ENCODE results near the gene SLK. TPM values are rescaled to one million over a fixed set of nuclear protein-coding genes. Genes with fewer than 3 reads are reported as not detected.

The SLK gene
- total RNA-seq, 1 donor from 2014 or later: 36.1 TPM

GRCh38 chr10:104013489-104013888, 46.5 kb downstream of the SLK start:
- DNase-seq: no peak
- H3K9me3 ChIP-seq (replicated peaks): no peaks in the 10 kb centered on the region
- no peak overlapping the region for H3K27ac ChIP-seq (replicated peaks)
- H3K4me1 ChIP-seq: no peaks in the 10 kb centered on the region
- H3K4me3 ChIP-seq: no peak overlapping the region
- intact Hi-C loops (cut with micrococcal nuclease): no loop called here
- H3K36me3 ChIP-seq: peaks cover 46% of the 10 kb centered on the region
- no peaks in the 10 kb centered on the region for H3K27me3 ChIP-seq (ENCODE audit: low read depth)
- no peak for TF ChIP-seq CTCF (IDR thresholded peaks at IDR 0.05; ENCODE audit: borderline replicate concordance)

DNA sequence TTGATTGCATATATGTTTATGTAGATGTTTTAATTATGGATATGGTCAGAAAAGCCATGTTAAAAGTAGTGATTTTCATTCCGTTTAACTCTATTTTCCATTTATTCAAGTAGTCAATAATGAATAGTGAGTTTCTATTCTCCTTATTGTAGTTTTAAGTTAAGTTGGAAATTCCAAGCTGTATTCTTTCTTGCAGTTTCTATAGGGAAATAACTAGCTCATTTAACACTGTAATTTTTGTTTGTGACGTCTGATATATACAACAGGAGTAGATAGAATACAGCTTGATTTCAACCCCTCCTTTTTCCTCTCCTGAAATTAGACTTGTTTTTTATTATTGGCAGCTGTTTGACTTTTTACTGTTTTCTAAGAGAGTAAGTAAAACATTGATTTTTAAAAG, 47.2 kb downstream of the SLK start:
- intact Hi-C loops (cut with micrococcal nuclease): no loop called here
- Histone ChIP-seq H3K9me3 (replicated peaks) (no peaks in the 10 kb centered on the region), H3K4me3 (no peak overlapping the region), H3K27me3 (ENCODE audit: low read depth) (no peaks in the 10 kb centered on the region), H3K4me1 (no peaks in the 10 kb centered on the region), H3K27ac (replicated peaks) (no peak overlapping the region), H3K36me3 (peaks cover 46% of the 10 kb centered on the region)
- no peak for TF ChIP-seq CTCF (IDR thresholded peaks at IDR 0.05; ENCODE audit: borderline replicate concordance)
- DNase-seq: no peak

DNA sequence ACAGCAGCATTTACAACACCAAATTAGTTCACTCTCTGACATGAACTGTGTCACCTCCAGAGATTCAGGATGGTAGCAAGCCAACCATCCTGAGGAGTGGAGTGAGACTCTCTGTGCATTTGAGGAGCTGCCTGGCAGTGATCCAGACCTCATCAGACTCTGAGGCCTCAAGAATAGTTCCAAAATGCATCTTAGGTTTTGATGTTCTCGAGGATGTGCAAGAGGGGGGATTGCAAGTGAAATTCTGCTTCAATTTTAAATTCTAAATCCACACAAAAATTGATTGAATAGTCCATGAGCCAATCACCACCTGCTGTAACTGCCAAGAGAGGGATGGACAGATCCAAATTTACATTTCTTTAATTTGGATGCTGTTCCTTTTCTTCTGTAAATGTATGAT, 49.7 kb downstream of the SLK start:
- H3K4me1 ChIP-seq: no peaks in the 10 kb centered on the region
- peaks cover 59% of the 10 kb centered on the region for H3K36me3 ChIP-seq
- no peak overlapping the region for H3K4me3 ChIP-seq
- DNase-seq: no peak
- no peak for TF ChIP-seq CTCF (IDR thresholded peaks at IDR 0.05; ENCODE audit: borderline replicate concordance)
- no peaks in the 10 kb centered on the region for H3K27me3 ChIP-seq (ENCODE audit: low read depth)
- intact Hi-C loops (cut with micrococcal nuclease): no loop called here
- no peak overlapping the region for H3K27ac ChIP-seq (replicated peaks)
- no peaks in the 10 kb centered on the region for H3K9me3 ChIP-seq (replicated peaks)

DNA sequence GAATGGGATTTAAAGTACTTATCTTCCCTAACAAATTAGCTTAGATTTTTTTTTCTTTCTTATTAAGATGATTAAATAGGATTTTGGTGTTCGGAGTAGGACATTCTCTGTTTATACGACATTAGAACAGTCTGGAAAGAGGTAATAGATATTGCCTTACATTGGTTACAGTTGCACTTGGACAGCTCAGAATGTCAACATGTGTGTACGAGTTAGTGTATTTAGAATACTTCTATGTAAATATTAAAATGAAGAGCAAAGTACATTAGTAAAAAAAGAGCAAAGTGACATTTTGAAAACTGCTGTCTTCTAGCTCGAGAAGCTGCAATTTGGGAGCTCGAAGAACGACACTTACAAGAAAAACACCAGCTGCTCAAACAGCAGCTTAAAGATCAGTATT, 51.5 kb downstream of the SLK start:
- H3K27me3 ChIP-seq (ENCODE audit: low read depth): no peaks in the 10 kb centered on the region
- no peaks in the 10 kb centered on the region for H3K9me3 ChIP-seq (replicated peaks)
- no peak overlapping the region for H3K27ac ChIP-seq (replicated peaks)
- intact Hi-C loops (cut with micrococcal nuclease): no loop called here
- peaks cover 65% of the 10 kb centered on the region for H3K36me3 ChIP-seq
- no peak for TF ChIP-seq CTCF (IDR thresholded peaks at IDR 0.05; ENCODE audit: borderline replicate concordance)
- DNase-seq: no peak
- peaks cover 5% of the 10 kb centered on the region for H3K4me1 ChIP-seq
- no peak overlapping the region for H3K4me3 ChIP-seq

GRCh38 chr10:104020020-104020419, 53.1 kb downstream of the SLK start:
- intact Hi-C loops (cut with micrococcal nuclease): no loop called here
- Histone ChIP-seq H3K9me3 (replicated peaks) (no peaks in the 10 kb centered on the region), H3K27ac (replicated peaks) (no peak overlapping the region), H3K4me3 (no peak overlapping the region), H3K4me1 (peaks cover 18% of the 10 kb centered on the region), H3K27me3 (ENCODE audit: low read depth) (no peaks in the 10 kb centered on the region), H3K36me3 (peaks cover 70% of the 10 kb centered on the region)
- no peak for DNase-seq
- TF ChIP-seq CTCF (IDR thresholded peaks at IDR 0.05; ENCODE audit: borderline replicate concordance): no peak

DNA sequence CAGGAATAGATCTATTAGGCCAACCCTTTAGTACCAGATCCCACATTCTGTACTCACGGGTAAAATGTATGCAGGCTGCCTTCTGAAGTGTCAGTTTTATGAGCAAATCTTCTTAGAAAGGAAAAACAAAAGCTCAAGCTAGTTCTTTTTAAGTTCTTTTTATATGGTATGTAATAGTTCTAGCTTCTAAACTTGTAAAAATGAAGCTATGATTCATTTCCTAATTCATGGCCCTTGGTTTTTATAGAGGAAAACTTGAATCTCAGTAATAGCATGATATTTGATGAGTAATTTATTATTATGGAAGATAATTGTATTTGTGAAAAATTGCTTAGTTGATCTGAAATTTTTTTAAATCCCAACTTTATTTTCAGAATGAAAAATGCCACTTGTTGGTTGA, 54.3 kb downstream of the SLK start:
- no peak for TF ChIP-seq CTCF (IDR thresholded peaks at IDR 0.05; ENCODE audit: borderline replicate concordance)
- Histone ChIP-seq H3K36me3 (peaks cover 82% of the 10 kb centered on the region), H3K4me1 (peaks cover 21% of the 10 kb centered on the region), H3K4me3 (no peak overlapping the region), H3K27ac (replicated peaks) (no peak overlapping the region), H3K27me3 (ENCODE audit: low read depth) (no peaks in the 10 kb centered on the region), H3K9me3 (replicated peaks) (no peaks in the 10 kb centered on the region)
- intact Hi-C loops (cut with micrococcal nuclease): no loop called here
- no peak for DNase-seq

All from left ventricle myocardium inferior (tissue), 1 donor.